Measurements from ENCODE around the gene RFXANK.

DNA sequence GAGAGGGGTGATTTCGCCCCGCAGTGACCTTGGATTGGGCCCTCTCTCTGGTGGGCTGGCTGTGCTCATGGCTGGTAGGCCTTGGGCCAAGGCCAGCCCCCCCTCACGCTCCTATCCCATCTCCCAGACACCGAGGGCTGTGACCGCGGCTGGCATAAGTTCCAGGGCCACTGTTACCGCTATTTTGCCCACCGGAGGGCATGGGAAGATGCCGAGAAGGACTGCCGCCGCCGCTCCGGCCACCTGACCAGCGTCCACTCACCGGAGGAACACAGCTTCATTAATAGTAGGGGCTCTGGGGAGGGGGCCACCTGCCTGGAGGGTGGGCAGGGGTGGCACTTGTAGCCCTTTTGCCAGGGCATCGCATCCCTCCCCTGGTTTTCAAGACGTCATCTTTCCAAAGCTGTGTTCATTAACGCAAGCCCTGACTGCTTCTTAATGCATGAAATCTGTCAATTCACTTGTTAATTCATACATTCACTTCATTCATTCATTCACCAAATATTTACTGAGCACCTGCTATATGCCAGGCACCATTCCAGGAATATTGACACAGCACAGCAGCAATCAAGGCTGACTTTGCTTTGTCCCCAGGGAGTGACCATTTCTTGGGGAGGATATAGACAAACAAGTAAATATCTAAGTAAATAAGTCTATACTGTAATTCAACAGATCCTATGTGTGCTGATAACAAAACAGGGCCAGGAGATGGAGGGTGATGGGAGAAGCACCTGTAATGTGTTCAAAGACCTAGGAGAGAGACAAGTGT, 46.3 kb downstream of the RFXANK start:
- TF ChIP-seq, protein P1, sequence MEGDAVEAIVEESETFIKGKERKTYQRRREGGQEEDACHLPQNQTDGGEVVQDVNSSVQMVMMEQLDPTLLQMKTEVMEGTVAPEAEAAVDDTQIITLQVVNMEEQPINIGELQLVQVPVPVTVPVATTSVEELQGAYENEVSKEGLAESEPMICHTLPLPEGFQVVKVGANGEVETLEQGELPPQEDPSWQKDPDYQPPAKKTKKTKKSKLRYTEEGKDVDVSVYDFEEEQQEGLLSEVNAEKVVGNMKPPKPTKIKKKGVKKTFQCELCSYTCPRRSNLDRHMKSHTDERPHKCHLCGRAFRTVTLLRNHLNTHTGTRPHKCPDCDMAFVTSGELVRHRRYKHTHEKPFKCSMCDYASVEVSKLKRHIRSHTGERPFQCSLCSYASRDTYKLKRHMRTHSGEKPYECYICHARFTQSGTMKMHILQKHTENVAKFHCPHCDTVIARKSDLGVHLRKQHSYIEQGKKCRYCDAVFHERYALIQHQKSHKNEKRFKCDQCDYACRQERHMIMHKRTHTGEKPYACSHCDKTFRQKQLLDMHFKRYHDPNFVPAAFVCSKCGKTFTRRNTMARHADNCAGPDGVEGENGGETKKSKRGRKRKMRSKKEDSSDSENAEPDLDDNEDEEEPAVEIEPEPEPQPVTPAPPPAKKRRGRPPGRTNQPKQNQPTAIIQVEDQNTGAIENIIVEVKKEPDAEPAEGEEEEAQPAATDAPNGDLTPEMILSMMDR (IDR thresholded peaks at IDR 0.05; ENCODE audit: insufficient read depth, low read depth, low read length), result no peak
- TF ChIP-seq EZH2 (IDR thresholded peaks at IDR 0.05; ENCODE audit: insufficient read depth, low read length), result no peak

Measured in astrocyte (in vitro differentiated cells and primary cell).